ENCODE measurements around the gene SPOPL. TPM values are rescaled to one million over a fixed set of nuclear protein-coding genes. Genes with fewer than 3 reads are reported as not detected.

Gene SPOPL
- total RNA-seq, 1 experiment from 2014 or later = 21.8 TPM

GRCh38 chr2:138589663-138590062 lies 88.1 kb downstream of the SPOPL start:
- in situ Hi-C loops (cut with HindIII; ENCODE audit: low pct_unique_long_range_greater_than_20kb, low sequenced_read_pairs) (no loop called here), intact Hi-C loops (cut with micrococcal nuclease; ENCODE audit: unreplicated experiment) (no loop called here)
- ChIA-PET CTCF (no interaction called here), POLR2A (no interaction called here)
- BruUV-seq (replicated peaks) = no TSS peak
- Histone ChIP-seq H3K9me3 (ENCODE audit: control insufficient read depth, insufficient read depth, low read depth, low read length) (no peaks in the 10 kb centered on the region), H3K27ac (ENCODE audit: low read length) (no peak overlapping the region), H3K4me3 (ENCODE audit: low read depth in 2 of 2, low read length in 2 of 2) (no peak overlapping the region), H3K36me3 (ENCODE audit: control insufficient read depth, insufficient read depth, low read length) (no peaks in the 10 kb centered on the region; the same call in 1 of the 2 replicates), H3K4me1 (ENCODE audit: control insufficient read depth, insufficient read depth, low read length) (no peaks in the 10 kb centered on the region), H3K27me3 (ENCODE audit: control insufficient read depth, insufficient read depth, low read length) (no peaks in the 10 kb centered on the region)
- TF ChIP-seq REST (IDR thresholded peaks at IDR 0.05; ENCODE audit: insufficient read depth in 1 of 2, low read depth in 2 of 2, low read length in 1 of 2) (no peak), CTCF (IDR thresholded peaks at IDR 0.05) (no peak), TCF7L2 (IDR thresholded peaks at IDR 0.05; ENCODE audit: low read depth, low read length) (no peak), SIN3A (IDR thresholded peaks at IDR 0.05; ENCODE audit: borderline replicate concordance, insufficient read depth, low read depth, low read length) (no peak), POLR2AphosphoS5 (IDR thresholded peaks at IDR 0.05; ENCODE audit: low read depth, low read length) (no peak)
- no peak for DNase-seq (ENCODE audit: low read depth, low spot score)
- ATAC-seq = no peak

GRCh38 chr2:138596403-138596802 lies 94.8 kb downstream of the SPOPL start:
- H3K4me1 ChIP-seq (ENCODE audit: control insufficient read depth, insufficient read depth, low read length) = no peaks in the 10 kb centered on the region
- BruUV-seq (replicated peaks) = no TSS peak
- in situ Hi-C loops (cut with HindIII; ENCODE audit: low pct_unique_long_range_greater_than_20kb, low sequenced_read_pairs) = no loop called here
- H3K9me3 ChIP-seq (ENCODE audit: control insufficient read depth, insufficient read depth, low read depth, low read length) = no peaks in the 10 kb centered on the region
- H3K27me3 ChIP-seq (ENCODE audit: control insufficient read depth, insufficient read depth, low read length) = no peaks in the 10 kb centered on the region
- no peaks in the 10 kb centered on the region; the same call in 1 of the 2 replicates for H3K36me3 ChIP-seq (ENCODE audit: control insufficient read depth, insufficient read depth, low read length)
- intact Hi-C loops (cut with micrococcal nuclease; ENCODE audit: unreplicated experiment) = no loop called here
- no peak overlapping the region for H3K4me3 ChIP-seq (ENCODE audit: low read depth in 2 of 2, low read length in 2 of 2)
- POLR2A ChIA-PET = no interaction called here
- no peak for ATAC-seq
- CTCF ChIA-PET = no interaction called here
- DNase-seq (ENCODE audit: low read depth, low spot score) = no peak
- no peak overlapping the region for H3K27ac ChIP-seq (ENCODE audit: low read length)
- TF ChIP-seq TCF7L2 (IDR thresholded peaks at IDR 0.05; ENCODE audit: low read depth, low read length) = no peak
- TF ChIP-seq POLR2AphosphoS5 (IDR thresholded peaks at IDR 0.05; ENCODE audit: low read depth, low read length) = no peak
- TF ChIP-seq CTCF (IDR thresholded peaks at IDR 0.05) = no peak
- no peak for TF ChIP-seq REST (IDR thresholded peaks at IDR 0.05; ENCODE audit: insufficient read depth in 1 of 2, low read depth in 2 of 2, low read length in 1 of 2)
- no peak for TF ChIP-seq SIN3A (IDR thresholded peaks at IDR 0.05; ENCODE audit: borderline replicate concordance, insufficient read depth, low read depth, low read length)

All from Panc1 (cell line).